GM12891 (cell line): ENCODE measurements around the gene TENT5C.

Experiments
- DNase-seq: peaks from one replicate; pipeline ENCODE4 v3.0.0; 2011; ENCODE audit warnings: low spot score; ENCODE audit not compliant: insufficient read length
- FAIRE-seq: peaks from 2 replicates; lab custom pipeline; 2011; peaks lifted over from hg19 to GRCh38; lab: Jason Lieb, UNC
- PAX5 ChIP-seq: IDR thresholded peaks from 2 replicates; pipeline ENCODE4 v1.6.1; 2011; ENCODE audit warnings: low read length, moderate library complexity, mild to moderate bottlenecking; ENCODE audit not compliant: insufficient read depth, severe bottlenecking
- POLR2A ChIP-seq: IDR thresholded peaks from 2 replicates; pipeline ENCODE4 v1.6.1; 2011; ENCODE audit warnings: low read depth, low read length, control low read depth
- POLR2AphosphoS5 ChIP-seq: IDR thresholded peaks from 2 replicates; pipeline ENCODE4 v1.6.1; 2011; ENCODE audit warnings: low read depth, low read length, control low read depth
- POU2F2 ChIP-seq: IDR thresholded peaks from 2 replicates; pipeline ENCODE4 v1.6.1; 2011; ENCODE audit warnings: low read depth, mild to moderate bottlenecking, control low read depth, low read length, moderate library complexity
- SPI1 ChIP-seq: IDR thresholded peaks from 2 replicates; pipeline ENCODE4 v1.6.1; 2011; ENCODE audit warnings: low read depth, low read length, control low read depth
- TAF1 ChIP-seq: IDR thresholded peaks from 2 replicates; pipeline ENCODE4 v1.6.1; 2011; ENCODE audit warnings: low read depth, low read length, control low read depth

The TENT5C gene

DNA sequence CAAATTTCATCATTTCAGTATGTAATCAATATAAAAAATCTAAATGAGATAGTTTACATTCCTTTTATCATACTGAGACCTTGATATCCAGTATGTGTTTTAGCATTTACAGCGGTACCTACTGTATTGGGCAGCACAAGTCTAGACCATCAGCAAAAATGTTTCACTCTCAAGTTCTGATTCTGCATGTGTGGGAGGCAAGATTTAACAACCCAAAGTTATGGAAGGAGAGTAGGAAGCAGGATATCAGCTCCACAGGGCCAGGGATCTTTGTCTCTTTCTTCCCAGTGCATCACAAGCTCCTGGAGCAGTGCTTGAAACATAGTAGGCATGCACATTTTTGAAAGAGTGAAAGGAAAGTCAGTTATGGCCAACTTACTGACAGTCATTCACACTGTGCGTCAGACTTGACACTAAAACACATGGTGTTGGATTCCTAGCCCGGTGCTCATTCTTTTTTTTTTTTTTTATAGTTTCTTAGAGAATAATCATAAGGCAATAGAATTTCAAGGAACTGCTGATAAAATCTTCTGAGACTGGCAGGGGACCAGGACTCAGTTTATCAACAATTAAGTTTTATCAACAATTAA lies 6.1 kb downstream of the TENT5C start:
- DNase-seq (no peak), FAIRE-seq (no peak)
- no peak for TF ChIP-seq TAF1
- TF ChIP-seq POLR2A, result no peak
- no peak for TF ChIP-seq SPI1
- no peak for TF ChIP-seq POU2F2
- no peak for TF ChIP-seq PAX5
- no peak for TF ChIP-seq POLR2AphosphoS5

DNA sequence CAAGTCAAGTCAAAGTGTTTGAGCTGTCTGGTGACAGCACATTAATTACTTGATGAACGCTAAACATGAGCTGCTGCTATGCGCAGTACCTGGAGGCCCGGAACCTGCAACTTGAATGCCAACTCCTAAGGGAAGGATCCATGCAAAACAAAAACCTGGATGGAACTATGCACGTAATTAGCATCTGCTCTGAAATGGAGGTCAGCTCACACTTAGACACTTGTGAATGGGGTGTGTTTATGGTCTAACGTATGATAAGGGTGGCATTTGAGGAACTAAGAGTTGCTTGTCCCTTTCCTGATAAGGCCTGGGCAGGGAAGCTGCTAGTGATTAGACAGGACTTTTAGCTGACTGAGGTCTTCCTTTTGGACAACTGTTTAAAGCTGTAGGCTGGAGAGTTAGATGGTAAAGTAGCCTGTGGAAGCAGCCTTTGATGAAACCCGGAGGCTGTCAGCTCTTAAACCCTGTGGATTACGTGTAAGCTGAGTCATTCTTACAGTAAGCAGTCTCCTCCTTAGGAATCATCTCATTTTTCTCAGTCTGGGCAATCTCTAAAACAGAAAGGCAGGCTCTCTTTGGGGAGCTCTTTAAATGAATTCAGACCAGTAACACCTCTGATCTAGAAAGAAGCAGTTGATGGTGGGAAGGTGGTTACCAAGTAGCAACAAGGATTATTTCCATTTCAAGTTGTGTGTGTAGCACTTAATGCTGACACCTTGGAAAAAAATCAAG lies 6.8 kb downstream of the TENT5C start:
- DNase-seq (no peak), FAIRE-seq (no peak)
- TF ChIP-seq POLR2A (no peak), SPI1 (no peak)

DNA sequence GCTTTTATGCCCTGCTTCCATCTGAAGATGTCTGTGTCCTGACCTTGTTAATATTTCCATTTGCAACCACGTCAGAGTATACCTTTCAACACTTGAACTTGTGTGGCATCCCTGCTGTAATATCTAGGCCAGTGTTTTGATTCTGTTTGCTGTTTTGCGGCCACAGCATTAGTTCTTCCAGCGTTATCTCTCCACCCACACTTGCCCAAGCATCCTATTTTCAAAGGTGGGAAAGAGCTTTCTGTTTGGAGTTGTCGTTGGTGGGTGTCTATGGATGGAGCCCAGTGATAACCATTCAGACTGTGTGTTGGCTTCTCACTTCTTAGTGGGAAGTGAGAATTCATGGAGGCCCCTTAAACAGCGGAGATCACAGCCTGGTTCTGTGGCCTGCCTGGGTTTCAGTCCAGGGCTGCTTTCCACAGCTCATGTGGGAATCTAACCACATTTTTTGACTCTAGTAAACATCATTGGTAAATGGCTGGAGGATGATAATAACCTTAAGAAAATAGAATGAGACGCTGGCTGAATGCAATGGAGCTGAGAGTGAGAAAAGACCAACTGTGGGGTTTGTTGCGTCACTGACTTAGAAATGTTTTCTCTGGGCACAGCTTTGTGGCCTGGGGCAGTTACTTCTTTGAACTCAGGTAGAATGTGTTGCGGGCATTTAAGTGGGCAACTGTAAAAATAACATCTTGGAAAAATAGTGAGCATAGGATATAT lies 7.6 kb downstream of the TENT5C start:
- FAIRE-seq (no peak), DNase-seq (no peak)
- TF ChIP-seq SPI1, result no peak
- no peak for TF ChIP-seq POLR2AphosphoS5
- TF ChIP-seq TAF1, result no peak
- TF ChIP-seq POLR2A, result no peak
- no peak for TF ChIP-seq POU2F2
- TF ChIP-seq PAX5, result no peak

DNA sequence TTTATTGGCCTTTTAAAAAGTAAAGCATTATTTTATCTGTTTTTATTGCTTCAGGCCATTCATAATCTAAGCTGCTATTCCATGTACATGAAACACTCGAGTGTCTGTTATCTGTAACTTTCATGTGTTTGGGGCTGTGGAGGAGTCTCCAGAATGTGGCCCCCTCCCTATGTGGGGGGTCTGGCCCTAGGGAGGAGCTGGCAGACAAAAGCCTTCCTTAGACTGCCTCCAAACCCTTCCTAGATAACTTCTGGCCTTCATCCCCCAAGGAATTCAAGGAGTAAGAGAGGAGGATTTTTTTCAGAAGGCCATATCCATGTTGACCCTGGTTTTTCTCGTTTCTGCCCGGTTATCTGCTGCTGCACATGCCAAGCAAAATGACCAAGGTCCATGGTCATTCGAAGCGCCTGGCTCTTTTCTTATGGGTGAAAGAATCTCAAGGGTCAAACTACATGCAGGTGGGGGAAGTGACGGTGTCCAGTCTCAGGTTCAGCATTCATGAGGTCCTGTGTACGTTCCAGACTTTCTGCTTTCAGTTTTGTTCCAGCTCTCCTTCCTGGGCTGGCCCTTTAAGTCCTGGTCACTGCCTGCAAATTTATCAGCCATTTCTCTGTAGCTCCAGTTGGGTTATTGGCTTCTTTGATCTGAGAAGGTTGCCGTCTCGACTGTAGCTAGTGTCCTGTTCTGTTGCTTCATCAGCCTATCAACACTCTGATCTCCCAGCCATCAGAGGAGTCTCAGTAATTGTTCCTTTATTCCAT lies 8.3 kb downstream of the TENT5C start:
- no peak for TF ChIP-seq TAF1
- no peak for TF ChIP-seq SPI1
- TF ChIP-seq POLR2AphosphoS5, result no peak
- no peak for TF ChIP-seq POU2F2
- FAIRE-seq, result no peak

DNA sequence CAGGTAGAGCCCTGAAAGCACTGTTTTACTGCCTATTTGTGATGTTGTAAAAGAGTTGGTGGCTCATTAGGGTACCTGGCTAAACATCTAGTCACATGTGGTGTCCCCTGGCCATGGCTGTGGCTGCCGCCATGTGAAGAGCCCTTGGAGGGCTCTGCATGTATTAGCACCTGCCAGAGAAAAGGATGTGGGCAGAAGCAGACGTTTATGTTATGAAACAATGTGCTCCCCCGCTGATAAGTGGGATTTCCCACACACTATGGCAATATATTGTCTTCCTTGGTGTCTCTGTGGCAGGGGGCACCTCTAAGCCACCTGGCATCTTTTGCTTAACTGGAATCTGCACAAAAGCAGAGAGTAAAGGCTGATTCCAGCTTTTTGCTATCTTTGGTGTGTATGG lies 9.6 kb downstream of the TENT5C start:
- DNase-seq (no peak), FAIRE-seq (no peak)
- no peak for TF ChIP-seq POU2F2
- no peak for TF ChIP-seq TAF1
- no peak for TF ChIP-seq SPI1
- TF ChIP-seq PAX5, result no peak
- no peak for TF ChIP-seq POLR2A
- TF ChIP-seq POLR2AphosphoS5, result no peak

More for the DNA sequence above, 8.3 kb downstream of the TENT5C start:
- no peak for DNase-seq

DNA sequence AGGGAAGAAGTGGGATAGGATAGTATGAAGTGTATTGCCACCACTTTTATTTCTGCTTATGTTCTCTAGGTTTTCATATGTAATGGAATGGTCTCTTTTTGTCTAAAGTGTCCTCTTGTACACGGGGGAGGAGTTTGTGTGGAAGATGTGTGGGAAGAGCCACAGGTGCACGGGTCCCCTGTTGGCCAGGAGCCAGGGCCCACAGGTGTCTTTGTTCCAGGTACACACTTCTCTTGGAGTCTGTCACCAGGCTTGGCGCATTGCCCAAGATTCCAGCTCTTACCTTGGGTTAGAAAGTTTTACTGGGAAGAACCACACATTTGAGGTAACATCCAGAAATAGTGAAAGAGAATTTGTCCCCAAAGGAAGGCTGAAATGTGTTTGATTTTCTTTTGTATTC lies 10.5 kb downstream of the TENT5C start:
- FAIRE-seq, result no peak
- TF ChIP-seq POU2F2 (no peak), POLR2A (no peak), TAF1 (no peak), SPI1 (no peak), POLR2AphosphoS5 (no peak)

DNA sequence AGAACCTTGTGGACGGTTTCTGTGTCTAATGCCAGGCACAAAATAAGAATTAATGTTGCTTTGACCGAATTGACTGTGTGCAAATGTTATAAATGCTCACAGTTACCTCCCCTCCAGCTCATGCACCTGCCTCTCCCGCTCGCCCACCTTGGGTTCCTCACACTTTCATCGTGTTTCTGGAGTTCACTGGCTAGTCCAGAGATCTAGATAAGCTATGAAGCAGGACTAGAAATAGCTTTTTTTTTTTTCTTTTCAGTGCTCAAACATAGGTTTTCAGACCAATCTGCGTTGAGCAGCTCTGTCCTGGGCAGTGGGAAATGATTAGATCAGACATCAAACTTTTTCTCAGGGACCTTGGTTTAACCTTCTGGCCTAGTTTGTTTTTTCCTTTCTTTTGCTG lies 11.1 kb downstream of the TENT5C start:
- no peak for TF ChIP-seq POU2F2
- no peak for TF ChIP-seq POLR2AphosphoS5
- no peak for TF ChIP-seq TAF1
- TF ChIP-seq POLR2A, result no peak
- TF ChIP-seq PAX5, result no peak
- TF ChIP-seq SPI1, result no peak
- no peak for FAIRE-seq
- no peak for DNase-seq

More for the DNA sequence above, 10.5 kb downstream of the TENT5C start:
- no peak for DNase-seq

DNA sequence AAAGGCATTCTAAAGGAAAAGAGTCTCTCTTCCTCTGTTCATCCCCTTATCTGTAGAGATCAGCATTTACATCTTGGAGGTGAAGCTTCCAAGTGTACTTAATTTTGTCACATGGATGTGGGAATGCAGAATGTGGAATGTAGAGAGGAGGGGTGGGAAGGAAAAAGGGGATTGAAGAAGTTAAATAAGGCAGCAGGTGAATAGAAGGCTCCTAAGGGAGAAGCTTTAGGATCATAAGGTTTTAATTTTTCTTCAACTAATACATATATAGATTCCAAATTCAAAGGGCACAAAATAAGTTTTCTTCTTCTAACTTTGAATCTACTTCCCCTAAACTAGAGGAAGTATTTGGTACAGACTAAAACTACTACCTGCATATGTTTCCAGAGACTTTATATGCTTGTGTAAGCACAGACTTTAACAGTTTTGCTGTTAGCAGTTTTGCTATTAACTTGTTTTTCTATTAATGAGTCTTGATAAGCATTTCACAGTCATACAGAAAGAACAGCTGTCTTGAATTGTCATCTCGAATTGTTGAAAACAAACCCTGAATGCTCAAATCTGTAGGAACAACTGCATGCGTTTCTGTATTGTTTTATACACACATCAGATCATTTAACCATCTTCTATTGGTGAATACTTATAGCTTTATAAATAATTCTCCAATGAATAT lies 12.7 kb downstream of the TENT5C start:
- TF ChIP-seq POLR2AphosphoS5 (no peak), POU2F2 (no peak), POLR2A (no peak), TAF1 (no peak), PAX5 (no peak), SPI1 (no peak)
- FAIRE-seq (no peak), DNase-seq (no peak)

DNA sequence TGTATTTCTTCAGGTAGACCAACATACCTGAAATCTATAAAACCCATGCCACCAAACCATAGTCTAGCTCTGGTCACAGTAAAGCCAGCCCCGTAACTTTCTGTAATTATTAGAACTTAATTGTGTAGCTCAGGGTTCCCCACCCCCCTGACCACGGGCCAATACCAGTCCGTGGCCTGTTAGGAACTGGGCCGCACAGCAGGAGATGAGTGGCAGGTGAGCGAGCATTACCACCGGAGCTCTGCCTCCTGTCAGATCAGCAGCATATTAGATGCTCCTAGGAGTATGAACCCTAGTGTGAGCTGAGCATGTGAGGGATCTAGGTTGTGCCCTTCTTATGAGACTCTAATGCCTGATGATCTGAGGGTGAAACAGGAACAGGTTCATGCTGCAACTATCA lies 14.6 kb downstream of the TENT5C start:
- FAIRE-seq (no peak), DNase-seq (no peak)
- TF ChIP-seq SPI1 (no peak), POU2F2 (no peak), POLR2AphosphoS5 (no peak), POLR2A (no peak), PAX5 (no peak), TAF1 (no peak)

DNA sequence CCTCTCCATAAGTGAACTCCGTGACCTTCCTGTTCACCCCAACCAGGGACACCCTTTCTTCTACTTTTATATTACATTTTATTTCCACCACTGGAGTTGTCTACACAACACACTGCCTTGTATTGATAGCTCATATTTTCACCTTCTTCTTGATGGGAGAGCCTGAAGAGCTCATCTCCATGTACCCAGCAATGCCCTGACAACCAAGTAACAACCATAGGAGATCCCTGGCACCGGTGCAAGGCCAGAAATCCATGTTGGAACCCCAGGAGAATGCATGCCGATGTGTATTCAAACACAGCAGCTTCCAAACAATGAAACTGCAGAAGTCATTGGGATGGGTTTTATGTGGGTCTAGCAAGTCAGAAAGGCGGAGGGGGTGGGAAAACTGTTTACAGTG lies 15.5 kb downstream of the TENT5C start:
- no peak for TF ChIP-seq POU2F2
- no peak for TF ChIP-seq PAX5
- TF ChIP-seq POLR2AphosphoS5, result no peak
- TF ChIP-seq TAF1, result no peak
- no peak for TF ChIP-seq SPI1
- no peak for TF ChIP-seq POLR2A
- FAIRE-seq, result no peak

More for the DNA sequence above, 15.5 kb downstream of the TENT5C start:
- no peak for DNase-seq
